GM19025 (cell line): ENCODE results near the gene ARFGAP2.
"Not testable (repeated sequence)": the region's sequence is repeated elsewhere in the genome, so short reads cannot be mapped to it uniquely, and the experiment has no call there.

Experiments
- ATAC-seq: cut with Tn5 transposase; IDR thresholded peaks from one replicate; pipeline ENCODE4 v1.9.1; 2021; ENCODE audit warnings: mild to moderate bottlenecking, low read depth, moderate library complexity; ENCODE audit not compliant: unreplicated experiment

The ARFGAP2 gene

DNA sequence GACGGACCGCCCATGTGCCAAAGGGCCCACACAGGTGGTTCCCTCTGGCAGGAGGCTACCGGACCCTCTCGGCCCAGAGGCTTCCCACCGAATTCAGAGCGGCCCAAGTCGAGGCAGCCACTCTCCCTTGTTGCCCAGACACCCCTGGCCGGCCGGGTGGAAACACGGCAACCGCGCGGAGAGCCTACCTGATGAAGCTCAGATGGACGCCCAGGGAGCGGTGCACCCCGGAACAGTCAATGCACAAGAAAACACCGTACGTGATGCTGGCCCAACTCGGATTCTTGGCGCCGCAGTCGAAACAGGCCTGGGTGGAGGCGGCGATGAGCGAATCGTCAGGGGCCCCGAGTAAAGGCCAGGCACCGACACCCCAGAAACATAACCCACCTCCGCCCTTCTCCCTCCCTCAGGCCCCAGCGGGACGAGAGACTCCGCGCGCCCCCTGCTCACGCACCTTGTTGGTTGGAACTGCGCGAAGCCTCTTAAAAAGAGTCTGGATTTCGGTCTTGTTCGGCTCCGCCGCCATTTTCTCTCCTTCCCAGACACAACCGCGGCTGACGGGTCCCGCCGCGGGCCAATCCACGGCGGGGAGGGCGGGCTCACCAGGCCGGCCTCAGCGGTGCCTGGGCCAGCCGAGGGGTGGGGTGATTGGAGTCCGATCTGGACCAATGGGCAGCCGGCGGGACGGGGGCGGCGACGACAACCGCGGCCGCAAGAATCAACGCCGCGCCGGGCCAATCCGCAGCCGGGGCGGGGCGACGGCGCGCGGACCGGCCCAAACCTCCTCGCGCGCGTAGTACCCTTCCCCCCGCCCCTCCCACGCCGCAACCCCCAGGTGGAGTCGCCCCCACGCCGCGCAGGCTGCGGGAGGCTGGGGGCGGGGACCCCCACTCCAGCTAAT lies at the start of gene ARFGAP2:
Gene ARFGAP2, minus strand, starts transcription at position 552 of the 901 bp plus-strand sequence. Its CDS starts 26 bp downstream, at position 526.
- peak; percentile 94 for ATAC-seq

DNA sequence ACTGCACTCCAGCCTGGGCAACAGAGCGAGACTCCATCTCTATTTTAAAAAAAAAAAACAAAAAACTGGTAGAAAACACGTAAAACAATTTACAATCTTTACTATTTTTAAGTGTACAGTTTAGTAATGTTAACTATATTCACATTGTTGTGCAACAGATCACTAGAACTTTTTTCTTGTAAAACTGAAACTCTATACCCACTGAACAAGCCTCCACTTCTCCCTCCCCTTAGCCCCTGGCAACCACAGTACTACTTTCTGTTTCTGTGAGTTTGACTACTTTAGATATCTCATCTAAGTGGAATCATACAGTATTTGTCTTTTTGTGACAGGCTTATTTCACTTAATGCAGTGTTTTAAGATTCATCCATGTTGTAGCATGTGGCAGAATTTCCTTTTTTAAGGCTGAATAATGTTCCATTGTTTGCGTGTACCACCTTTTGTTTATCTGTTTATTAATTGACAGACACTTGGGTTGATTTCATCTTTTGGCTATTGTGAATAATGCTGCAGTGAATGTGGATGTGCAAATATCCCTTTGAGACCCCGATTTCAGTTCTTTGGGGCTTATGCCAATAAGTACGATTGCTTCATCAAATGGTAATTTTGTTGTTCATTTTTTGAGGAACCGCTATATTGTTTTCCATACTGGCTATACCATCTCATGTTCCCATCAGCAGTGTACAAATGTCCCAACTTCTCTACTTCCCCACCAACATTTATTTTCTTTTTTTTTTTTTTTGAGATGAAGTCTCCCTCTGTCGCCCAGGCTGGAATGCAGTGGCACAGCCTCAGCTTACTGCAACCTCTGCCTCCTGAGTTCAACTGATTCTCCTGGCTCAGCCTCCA lies 49.1 kb upstream of the ARFGAP2 start:
- ATAC-seq, result peak; percentile 92

DNA sequence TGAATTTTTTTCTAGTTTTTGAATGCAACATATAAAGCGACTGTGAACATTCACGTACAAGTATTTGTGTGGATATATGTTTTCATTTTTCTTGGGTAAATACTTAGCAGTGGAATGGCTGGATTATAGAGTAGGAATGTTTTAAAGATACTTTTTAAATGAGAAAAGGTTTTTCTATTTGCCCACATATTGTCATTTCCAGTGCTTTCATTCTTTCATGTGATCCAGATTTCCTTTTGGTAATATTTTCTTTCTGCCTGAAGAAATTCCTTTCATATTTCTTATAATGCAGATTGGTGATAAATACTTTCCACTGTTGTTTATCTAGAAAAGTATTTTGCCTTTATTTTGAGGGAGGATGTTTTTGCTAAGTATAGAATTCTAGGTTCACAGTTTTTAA lies 46.0 kb upstream of the ARFGAP2 start:
- no peak for ATAC-seq

DNA sequence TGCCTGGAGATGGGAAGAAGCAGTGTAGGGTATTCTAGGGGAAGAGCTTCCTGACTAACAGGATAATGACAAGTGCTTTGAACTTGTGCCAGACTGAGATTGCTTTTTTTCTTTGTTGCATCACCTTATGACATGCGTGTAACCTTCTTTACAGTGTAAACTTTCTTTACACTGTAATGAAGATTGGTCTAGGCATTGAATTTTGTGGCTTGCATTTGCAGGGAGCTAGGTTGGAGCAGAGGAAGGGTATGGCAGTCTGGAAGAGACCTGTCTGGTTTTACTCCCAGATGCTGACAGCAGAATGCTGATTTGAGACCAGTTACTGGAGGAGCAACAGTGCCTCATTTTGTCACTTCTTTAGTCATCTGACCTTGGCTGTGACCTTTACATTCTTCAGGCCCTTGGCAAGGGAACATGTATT lies 43.7 kb upstream of the ARFGAP2 start:
- no peak for ATAC-seq

DNA sequence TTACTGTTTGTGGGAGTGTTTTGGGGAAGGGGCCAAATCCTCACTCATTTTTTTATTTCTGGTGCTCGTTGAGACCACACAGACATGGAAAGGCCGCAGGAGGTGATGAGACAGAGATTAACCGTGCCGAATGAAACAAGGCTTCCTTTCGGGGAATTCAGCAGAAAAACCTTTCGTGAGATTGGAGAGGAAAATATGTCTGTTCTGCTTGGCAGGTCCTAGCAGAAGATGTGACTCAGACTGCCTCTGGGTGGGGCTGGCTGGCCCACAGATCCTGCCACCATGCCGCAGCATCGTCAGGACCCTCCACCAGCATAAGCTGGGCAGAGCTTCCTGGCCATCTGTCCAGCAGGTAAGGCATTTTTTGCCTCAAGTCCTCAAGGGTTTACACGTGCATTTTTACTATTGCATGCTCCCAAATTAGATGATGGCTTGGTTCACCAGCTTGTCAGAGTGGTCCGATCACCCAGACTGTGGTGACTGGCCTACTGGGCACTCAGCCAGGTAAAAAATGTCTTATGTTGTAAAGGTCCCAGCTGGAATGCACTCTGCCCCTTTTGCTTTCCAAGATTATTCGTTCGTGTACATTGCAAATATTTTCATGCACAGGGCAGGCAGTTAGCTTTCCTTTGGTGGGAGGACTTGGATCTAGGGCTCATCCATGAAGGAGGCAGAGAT lies 39.6 kb upstream of the ARFGAP2 start:
- ATAC-seq, result no peak

DNA sequence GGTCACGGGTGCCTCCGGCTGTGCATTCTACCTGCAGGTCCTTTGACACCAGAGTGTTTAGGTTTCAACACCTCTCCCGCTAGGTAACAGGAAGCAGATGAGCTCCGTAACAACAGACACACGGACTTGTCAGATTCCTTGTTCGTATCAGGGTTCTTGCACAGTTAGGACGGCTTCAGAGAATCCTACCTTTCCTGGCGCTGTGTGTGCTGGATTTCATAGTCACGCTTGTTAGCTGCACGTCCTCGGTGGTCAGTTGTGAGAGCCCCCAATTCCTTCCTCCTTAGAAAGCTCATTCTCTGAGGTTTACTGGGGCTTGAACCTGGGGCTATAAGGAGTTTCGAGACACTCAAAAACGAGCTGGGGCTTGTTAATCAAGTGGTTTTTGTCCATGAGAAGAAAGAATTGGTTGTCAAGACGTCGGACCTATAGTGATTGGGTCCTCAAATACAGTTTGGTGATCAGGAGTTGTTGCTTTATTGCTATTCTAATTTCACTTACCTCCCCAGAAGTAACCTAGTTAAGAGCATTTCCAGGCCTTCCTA lies 38.8 kb upstream of the ARFGAP2 start:
- no peak for ATAC-seq

DNA sequence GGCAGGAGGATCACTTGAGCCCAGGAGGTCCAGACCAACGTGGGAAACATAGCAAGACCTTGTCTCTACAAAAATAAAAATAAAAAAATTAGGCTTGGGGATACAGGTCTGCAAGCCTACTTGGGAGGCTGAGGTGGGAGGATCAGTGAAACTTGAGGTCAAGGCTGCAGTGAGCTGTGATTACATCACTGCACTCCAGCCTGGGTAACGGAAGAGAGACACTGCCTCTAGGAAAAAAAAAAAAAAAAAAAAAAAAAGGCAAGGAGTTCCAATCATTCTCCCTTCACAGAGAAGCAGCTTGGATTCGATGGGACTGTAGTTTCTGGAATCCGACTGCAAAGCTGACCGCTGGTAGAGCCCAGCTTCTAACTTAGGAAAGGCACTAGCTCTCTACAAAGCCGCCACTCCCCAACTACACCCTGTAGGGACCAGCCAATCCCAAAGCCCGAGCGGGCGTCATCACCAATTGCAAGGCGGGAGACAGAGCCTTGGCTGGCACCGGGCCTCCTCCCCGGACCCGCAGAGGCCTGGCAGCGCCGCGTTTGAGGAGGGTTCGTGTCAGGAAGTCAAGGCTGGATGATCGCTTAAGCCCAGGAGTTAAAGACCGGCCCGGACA lies 37.4 kb upstream of the ARFGAP2 start:
- peak; percentile 53 for ATAC-seq

DNA sequence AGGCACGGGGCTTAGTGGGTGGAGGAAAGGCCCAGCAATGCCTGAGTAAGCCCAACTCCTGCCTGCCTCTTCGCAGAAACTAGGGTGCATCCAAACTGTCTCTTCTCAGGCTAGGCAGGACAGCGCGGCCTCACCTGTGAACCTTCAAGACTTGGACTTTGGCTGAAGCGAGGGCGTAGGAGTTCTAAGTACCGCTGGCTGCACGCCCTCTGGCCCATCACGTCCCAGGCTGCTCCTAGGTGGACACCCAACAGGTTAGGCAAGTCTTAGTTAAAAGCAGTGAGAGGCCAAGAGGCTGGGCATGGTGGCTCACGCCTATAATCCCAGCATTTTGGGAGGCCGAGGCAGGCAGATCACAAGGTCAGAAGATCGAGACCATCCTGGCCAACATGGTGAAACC lies 36.3 kb upstream of the ARFGAP2 start:
- ATAC-seq, result no peak

DNA sequence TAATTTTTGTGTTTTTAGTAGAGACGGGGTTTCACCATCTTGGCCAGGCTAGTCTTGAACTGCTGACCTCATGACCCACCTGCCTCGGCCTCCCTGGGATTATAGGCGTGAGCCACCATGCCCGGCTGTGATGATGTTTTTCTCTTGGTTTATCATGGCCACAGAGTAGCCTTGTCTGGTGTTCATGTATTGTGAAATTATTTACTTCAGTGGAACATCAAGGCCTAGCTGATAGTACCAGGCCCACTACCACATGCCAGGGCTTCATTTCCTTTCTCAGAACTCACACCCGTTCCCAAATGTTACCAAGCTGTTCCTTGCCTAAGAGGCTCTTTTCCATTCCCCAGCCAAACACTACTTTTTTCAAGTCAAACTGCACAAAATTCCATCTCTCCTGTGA lies 31.9 kb upstream of the ARFGAP2 start:
- no peak for ATAC-seq

DNA sequence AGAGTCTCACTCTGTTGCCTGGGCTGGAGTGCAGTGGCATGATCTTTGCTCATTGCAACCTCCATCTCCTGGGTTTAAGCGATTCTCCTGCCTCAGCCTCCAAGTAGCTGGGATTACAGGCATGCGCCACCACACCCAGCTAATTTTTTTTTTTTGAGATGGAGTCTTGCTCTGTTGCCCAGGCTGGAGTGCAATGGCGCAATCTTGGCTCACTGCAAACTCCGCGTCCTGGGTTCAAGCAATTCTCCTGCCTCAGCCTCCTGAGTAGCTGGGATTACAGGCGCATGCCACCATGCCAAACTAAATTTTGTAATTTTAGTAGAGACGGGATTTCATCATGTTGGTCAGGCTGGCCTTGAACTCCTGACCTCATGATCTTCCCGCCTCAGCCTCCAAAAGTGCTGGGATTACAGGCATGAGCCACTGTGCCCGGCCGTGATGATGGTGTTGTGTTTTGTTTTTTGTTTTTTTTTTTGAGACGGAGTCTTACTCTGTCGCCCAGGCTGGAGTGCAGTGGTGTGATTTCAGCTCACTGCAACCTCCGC lies 31.4 kb upstream of the ARFGAP2 start:
- not testable (repeated sequence) for ATAC-seq

DNA sequence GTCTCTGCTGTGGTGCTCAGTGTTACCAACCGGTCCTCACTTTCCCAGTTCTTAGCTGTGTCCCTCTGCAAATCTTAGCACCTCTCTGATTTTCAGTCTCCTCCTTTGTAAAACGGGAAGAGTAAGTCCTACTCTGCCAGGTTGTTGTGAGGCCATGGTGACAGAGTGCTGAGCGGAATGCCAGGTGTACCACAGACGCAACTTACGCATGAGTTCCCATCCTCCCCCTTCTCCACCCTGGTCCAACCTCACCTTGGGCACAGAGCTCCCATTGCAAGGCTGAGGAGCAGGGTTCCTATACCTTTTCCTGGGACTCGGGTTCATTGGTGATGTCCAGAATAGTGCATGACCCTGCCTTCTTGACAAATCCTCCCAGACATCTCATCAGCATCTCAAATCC lies 30.8 kb upstream of the ARFGAP2 start:
- ATAC-seq, result no peak

DNA sequence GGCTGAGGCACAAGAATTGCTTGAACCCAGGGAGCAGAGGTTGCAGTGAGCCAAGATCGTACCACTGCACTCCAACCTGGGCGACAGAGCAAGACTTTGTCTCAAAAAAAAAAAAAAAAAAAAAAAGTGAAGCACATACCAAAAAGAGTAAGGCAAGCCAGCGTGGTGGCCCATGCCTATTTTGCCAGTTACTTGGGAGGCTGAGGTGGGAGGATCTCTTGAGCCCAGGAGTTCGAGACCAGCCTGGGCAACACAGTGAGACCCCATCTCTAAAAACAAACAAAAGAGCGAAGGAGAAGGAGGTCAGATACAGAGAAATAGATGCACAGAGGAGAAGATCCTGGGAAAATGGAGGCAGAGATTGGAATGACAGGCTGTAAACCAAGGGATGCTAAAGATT lies 29.9 kb upstream of the ARFGAP2 start:
- not testable (repeated sequence) for ATAC-seq

DNA sequence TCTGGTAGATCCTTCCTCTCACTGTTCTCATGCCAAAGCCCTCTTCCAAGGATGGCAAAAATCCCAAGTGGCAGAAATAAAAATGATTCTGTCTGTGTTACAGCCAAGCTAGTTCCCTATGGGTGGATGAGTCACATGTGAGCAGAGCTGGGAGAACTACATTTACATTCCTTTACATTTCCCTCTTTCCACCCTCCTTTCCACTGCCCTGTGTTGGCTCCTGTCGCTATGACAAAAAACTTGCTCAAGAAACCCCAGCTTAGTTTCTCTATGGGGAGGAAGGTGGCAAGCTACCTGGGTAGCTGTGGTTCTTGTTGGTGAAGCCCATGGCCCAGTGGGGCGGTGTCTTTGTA lies 27.9 kb upstream of the ARFGAP2 start:
- ATAC-seq, result no peak

DNA sequence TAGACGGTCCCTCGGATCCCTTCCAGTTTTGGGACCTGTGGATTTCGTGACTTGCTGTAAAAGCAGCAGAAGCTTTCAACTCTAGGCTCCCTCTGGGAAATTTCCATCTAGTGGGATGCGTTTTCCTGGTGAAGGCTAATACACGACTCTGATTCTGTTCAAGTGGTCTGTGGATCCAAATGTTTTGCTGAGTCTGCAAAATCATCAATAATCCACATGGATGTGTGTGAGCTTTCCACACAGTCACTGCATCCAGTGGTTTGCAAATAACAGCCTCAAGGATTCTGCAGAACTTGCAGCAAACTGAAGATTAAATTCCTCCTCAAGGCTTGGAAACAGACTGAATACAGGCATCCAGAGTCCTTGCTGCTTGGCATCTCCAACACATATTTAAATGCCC lies 25.9 kb upstream of the ARFGAP2 start:
- no peak for ATAC-seq

DNA sequence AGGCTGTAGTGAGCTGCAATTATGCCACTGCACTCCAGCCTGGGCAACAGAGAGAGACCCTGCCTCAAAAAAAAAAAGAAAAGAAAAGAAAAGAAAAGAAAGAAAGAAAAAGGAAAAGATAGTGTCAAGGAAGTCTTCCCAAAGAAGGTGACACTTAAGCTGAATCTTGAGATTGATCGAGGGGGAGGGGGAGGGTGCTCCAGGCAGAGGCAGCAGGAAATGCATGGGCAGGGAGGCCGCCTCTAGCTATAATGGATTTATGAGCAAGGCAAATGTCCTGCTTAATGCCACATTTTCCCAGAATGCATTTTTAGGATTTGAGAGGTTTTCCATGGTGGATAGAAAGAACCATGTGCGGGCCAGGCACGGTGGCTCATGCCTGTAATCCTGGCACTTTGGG lies 24.3 kb upstream of the ARFGAP2 start:
- ATAC-seq, result no peak

DNA sequence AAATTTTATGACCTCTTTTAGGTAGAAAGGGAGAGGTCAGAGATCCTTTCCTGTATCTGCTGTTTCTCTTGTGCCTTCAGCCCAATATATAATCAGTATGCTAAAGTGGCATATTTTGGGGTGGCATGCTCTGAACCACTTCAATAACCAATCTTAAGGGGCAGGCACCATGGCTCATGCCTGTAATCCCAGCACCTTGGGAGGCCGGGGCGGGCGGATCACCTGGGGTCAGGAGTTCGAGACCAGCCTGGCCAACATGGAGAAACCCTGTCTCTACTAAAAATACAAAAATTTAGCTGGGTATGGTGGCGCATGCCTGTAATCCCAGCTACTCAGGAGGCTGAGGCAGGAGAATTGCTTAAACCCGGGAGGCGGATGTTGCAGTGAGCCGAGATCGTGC lies 21.5 kb upstream of the ARFGAP2 start:
- ATAC-seq, result not testable (repeated sequence)

DNA sequence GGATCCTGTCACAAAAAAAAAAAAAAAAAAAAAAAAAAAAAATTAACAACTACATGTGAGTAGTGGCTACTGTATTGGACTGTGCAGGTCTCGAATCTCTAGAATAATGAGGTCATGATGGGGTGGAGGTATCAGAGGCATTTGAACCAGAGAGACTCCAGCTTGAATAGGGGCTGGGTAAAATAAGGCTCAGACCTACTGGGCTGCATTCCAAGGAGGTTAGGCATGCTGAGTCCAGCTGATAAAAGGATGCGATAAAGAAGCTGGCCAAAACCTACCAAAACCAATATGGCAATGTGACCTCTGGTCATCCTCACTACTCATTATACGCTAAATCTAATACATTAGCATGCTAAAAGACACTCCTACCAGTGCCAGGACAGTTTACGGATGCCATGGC lies 15.4 kb upstream of the ARFGAP2 start:
- ATAC-seq, result no peak

DNA sequence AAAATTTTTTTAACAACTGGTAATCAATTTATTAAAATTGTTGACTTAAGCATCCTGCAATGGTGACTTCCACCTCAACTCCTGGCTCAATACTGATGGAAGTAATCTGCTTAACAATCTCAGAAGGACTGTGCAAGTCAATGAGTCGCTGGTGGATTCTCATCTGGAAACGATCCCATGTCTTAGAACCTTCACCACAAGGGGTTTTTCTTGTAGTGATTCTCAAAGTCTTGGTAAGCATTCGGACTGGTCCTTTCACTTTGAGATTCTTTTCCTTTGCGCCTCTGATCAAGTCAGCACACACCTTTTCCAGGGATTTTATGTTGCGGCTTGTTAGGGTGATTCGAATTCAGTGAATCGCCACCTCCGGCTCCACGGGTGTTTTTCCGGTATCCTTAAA lies 14.5 kb upstream of the ARFGAP2 start:
- not testable (repeated sequence) for ATAC-seq

DNA sequence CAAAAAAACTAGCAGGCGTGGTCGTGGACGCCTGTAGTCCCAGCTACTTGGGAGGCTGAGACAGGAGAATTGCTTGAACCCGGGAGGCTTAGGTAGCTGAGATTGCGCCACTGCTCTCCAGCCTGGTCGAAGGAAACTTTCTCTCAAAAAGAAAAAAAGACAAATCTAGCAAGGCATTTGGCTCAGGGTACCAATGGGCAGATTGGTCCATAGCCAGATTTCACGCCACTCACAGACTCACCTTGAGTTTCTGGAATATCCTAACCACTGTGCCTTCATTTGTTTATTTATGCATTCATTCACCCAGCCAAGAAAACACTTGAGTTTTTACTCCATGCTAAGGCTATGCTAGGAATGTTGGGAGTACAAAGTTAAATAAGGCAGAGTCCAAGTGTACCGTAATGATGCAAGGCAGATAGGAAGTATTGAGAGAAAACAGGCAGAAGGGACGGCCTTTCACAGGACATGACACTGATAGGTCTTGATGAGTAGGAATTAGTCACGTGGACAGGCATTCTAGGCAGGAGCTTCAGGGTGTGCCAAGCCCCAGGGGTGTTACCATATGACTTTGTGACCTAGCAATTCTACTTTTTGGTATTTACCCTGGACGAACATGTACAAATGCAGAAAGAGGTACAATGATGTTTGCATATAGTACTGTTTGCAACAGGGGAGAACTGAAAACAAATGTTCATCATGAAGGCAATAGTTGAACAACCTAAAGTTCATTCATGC lies 12.6 kb upstream of the ARFGAP2 start:
- ATAC-seq, result no peak
